Activated CD8-positive, alpha-beta memory T cell treated with anti-CD3 and anti-CD28 coated beads, Interleukin-2, amount 50 U/mL, for 1 hour (primary cell): ENCODE results near the gene SYK.
"Not testable (repeated sequence)": the region's sequence is repeated elsewhere in the genome, so short reads cannot be mapped to it uniquely, and the experiment has no call there.

Experiments used
- DNase-seq: peaks from one replicate; pipeline ENCODE4 v3.0.0-alpha.2; 2020; ENCODE audit errors: extremely low read depth

SYK gene

DNA sequence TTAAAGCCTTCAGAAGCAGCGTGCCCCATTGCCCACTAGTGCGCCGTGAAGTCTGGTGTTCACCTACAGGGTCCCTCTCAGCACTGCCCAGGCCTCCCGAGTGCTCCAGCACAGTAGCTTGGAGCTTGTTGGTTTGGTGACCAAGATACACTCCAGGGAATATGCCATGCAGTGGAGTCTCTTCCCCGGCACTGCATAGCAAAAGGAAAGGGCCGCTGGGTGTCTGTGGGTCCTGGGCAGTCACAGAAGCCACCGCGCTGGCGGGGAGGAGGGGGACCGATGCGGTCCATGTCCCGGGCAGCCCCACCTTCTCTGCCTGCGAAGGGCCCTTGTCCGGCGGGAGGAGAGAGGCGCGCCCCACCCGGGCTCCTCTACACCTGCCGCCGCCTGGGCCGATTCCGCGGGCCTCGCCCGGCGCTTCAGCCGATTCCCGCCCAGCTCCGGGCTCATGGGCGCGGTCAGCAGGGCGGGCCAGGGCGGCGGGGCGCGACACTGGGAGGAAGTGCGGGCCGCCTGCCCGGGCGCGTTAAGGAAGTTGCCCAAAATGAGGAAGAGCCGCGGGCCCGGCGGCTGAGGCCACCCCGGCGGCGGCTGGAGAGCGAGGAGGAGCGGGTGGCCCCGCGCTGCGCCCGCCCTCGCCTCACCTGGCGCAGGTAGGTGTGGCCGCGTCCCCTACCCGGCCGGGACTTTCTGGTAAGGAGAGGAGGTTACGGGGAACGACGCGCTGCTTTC lies at the start of gene SYK:
TSS of gene SYK (plus strand) at position 579 of the 732 bp plus-strand sequence. CDS start 42,080 bp downstream, outside the sequence.
- no peak for DNase-seq

DNA sequence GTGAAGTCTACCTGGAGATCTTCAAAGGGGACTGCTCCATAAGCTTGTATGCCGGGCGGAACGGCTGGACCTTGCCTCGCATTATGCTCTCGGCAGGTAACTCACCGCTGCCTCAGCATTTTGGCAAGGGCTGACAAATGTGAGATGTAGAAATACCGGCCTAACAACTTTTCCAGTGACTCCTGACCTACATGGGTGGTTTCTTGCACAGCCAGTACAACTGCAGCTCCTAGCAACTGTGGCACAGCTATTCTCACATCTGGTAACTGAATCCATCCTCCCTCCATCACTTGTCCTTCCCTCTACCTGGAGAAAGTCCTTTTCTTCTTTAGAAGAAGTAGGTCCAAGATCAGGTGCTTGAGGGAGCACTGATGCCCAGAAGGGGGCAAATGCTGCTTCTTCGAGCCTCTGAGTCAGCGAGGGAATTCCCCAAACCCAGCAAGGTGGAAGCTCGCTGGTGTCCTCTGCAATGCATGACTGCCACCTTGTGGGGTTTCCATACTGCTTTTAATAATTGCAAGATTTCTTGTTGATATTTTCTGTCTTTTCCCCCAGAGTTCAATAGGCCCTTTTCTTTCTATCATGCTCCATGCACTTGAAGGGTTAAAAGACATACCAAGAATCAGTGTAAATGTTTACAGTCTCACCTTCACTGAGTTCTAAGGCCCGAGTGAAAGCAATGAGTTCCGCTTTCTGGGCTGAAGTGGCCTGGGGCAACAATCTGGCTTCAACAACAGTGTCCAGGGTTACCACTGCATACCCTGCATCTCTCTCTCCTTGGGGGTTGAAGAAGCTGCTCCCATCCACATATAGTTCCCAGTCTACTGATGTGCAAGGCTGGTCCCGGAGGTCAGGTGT lies 45.9 kb upstream of the SYK start:
- not testable (repeated sequence) for DNase-seq

GRCh38 chr9:90760577-90760976 lies 41.0 kb upstream of the SYK start:
- DNase-seq, result not testable (repeated sequence)

DNA sequence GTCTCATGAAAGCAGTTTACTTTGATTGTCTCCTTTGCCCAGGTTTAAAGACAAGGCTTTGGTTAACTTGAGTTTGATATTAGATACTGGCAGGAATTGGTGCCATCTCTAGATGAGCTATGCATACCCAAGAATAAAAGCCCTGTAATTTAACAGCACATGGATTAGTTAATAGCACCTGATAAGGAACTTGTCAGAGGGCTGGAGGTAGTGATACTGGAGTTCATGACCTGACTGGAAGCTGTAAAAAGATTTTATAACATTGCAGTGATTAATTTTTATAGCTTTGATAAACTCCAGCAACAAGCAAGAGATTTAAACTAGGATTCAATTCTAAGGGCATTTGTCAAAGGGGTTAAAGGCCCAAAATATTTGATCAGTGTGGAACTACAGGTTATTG lies 34.9 kb upstream of the SYK start:
- no peak for DNase-seq

- DNase-seq, result no peak
Measured at GRCh38 chr9:90767523-90768100, 34.0 kb upstream of the SYK start.

DNA sequence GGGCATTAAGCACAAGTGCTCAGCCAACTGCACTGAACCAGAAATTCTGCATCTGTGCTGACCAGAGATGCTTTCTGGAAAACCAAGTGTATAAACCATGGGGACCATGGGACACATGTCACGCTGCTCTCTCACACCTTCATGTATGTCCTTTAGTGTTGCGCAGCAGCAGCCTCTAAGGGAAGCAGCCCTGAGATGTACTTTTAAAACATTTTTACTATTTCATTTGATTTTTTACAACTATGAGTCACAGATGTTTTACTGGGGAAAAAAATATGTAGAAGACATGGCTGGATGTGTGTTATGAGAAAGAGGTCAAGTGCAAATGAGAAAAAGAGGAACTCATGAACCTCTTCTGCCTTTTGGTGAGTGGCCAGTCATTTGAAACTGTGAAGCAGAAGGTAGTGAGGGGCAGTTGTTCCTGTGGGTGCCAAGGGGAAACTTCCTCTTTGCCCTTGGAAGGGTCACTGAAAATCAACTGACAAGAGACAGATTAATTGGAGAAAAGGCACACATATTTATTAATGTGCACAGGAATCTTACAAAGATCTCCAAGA lies 31.4 kb upstream of the SYK start:
- DNase-seq, result no peak

DNA sequence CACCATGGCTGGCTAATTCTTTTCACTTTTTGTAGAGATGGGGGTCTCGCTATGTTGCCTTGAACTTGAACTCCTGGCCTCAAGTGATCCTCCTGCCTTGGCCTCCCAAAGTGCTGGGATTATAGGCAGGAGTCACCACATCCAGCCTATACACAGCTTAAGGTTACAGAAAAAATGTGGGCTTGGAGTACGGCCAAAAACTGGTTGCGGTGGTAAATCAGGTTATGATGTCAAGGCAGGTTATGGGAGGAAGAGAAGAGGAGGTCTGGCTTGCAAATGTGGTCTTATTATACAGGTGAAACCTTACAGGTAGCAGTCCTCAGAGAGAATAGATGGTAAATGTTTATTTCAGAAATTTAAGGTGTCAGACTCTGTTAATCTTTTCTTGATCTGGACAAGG lies 30.7 kb upstream of the SYK start:
- DNase-seq, result no peak

DNA sequence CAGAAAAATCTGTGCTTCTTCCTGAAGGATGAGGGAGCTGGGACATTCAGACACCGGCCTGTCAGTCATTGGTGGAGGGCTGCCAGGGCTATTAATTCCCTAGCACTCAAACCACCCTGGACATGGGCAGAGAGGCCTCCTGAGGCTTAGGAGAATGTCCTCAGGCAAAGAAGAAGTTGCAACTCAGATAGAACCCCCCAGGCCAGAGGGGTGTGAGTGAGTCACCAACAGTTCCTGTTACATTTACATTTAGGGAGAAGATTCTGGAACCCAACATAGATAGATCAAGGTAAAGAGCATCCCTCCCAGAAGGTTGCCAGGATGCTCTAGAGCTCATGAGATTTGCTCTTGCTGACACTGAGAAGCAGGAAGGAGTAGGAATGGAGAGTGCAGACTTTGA lies 29.2 kb upstream of the SYK start:
- DNase-seq, result no peak

GRCh38 chr9:90773617-90774016 lies 28.0 kb upstream of the SYK start:
- no peak for DNase-seq

GRCh38 chr9:90774071-90774470 lies 27.5 kb upstream of the SYK start:
- no peak for DNase-seq

GRCh38 chr9:90774682-90775081 lies 26.9 kb upstream of the SYK start:
- no peak for DNase-seq

DNA sequence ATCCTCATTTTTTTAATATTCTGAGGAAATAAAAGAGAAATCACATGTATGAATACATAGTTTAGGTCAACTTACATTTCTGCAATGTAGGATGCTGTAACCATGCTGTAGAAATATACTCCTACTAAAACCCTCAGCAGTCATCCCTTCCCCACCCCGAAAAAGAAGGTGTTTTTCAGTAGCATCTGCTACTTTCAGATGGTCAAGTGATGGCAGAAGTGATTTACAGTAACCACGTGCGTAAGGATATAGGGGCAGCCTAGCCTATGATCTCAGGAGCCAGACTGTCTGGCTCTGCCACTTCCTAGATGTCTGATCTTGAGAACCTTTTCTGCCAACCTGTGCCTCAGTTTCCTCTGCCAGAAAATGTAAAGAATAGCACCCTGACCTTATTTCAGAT lies 26.0 kb upstream of the SYK start:
- DNase-seq, result no peak

- DNase-seq, result no peak
Measured at GRCh38 chr9:90778746-90779145, 22.9 kb upstream of the SYK start.

GRCh38 chr9:90783552-90783951 lies 18.1 kb upstream of the SYK start:
- DNase-seq, result no peak

DNA sequence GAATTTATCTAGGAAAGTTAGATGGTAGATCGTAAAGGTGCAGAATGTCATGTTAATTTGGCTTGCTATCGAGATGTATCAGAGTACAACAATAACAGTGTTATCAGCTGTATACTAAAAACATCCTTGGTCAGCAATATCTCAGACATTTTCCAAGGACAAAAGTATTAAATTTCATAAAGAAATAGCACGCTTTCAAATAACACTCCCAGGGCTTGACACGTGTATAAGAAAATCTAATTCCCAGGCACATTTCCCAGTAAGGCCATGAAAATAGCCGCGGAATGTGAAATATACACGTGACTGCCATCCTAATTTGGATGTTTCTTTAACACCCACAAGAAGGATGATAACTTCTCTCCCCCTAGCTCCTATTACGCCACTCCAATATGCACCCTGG lies 17.7 kb upstream of the SYK start:
- no peak for DNase-seq

- no peak for DNase-seq
Measured at GRCh38 chr9:90787771-90788460, 13.7 kb upstream of the SYK start.

GRCh38 chr9:90788527-90788926 lies 13.1 kb upstream of the SYK start:
- DNase-seq, result not testable (repeated sequence)

GRCh38 chr9:90789408-90789807 lies 12.2 kb upstream of the SYK start:
- no peak for DNase-seq

GRCh38 chr9:90789862-90790261 lies 11.8 kb upstream of the SYK start:
- no peak for DNase-seq

- DNase-seq, result not testable (repeated sequence)
Measured at GRCh38 chr9:90793024-90793423, 8.6 kb upstream of the SYK start.

- no peak for DNase-seq
Measured at GRCh38 chr9:90793729-90794128, 7.9 kb upstream of the SYK start.

- DNase-seq, result no peak
Measured at GRCh38 chr9:90795084-90795483, 6.5 kb upstream of the SYK start.
